Measurements from ENCODE around the gene RUNX1.

DNA sequence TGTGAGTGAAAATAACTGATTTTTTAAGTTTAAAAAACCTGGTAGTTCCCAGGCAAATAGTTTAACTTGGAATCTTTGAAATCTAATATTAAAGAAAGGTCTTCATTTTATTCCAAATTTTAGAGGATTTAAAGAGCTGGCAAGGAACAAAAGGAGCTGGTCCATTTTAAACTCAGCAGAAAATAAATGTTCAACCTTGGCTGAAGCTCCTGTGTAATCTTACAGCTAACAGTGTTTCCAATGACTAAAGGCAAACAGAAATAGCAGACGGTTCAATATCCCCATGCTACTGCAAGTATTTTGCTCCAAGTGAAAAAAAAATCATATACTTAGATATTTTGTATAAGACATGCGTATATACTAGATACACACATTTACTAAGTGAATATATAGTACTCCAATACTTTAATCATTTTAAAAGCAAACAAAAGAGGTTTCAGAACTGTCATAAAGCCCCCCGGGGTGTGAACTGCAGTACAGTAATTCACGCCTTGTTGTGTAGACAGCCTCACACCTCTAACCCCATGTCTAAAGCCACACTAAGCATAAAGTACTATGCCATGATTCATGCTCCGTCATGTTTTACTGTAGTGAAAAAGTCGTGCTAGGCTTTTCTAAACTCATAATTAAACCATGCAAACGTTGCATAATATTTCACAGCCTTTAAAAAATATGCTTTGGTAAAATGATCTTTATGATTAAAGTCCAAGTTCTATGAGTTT, 248.1 kb downstream of the RUNX1 start:
- TF ChIP-seq, protein P1, sequence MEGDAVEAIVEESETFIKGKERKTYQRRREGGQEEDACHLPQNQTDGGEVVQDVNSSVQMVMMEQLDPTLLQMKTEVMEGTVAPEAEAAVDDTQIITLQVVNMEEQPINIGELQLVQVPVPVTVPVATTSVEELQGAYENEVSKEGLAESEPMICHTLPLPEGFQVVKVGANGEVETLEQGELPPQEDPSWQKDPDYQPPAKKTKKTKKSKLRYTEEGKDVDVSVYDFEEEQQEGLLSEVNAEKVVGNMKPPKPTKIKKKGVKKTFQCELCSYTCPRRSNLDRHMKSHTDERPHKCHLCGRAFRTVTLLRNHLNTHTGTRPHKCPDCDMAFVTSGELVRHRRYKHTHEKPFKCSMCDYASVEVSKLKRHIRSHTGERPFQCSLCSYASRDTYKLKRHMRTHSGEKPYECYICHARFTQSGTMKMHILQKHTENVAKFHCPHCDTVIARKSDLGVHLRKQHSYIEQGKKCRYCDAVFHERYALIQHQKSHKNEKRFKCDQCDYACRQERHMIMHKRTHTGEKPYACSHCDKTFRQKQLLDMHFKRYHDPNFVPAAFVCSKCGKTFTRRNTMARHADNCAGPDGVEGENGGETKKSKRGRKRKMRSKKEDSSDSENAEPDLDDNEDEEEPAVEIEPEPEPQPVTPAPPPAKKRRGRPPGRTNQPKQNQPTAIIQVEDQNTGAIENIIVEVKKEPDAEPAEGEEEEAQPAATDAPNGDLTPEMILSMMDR (IDR thresholded peaks at IDR 0.05; ENCODE audit: extremely low read depth in 1 of 2, insufficient read depth in 1 of 2, low read depth in 1 of 2, low read length in 2 of 2) = no peak
- no peak for TF ChIP-seq POLR2A (IDR thresholded peaks at IDR 0.05; ENCODE audit: low read depth, low read length)
- TF ChIP-seq POLR2AphosphoS5 (IDR thresholded peaks at IDR 0.05; ENCODE audit: insufficient read depth, low read depth, low read length) = no peak
- no peak for TF ChIP-seq EZH2 (IDR thresholded peaks at IDR 0.05; ENCODE audit: borderline replicate concordance, low read depth, low read length, severe bottlenecking)
- TF ChIP-seq, protein P2, sequence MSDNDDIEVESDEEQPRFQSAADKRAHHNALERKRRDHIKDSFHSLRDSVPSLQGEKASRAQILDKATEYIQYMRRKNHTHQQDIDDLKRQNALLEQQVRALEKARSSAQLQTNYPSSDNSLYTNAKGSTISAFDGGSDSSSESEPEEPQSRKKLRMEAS (IDR thresholded peaks at IDR 0.05; ENCODE audit: insufficient read depth, insufficient read length) = no peak
- TF ChIP-seq FOS (IDR thresholded peaks at IDR 0.05; ENCODE audit: borderline replicate concordance, insufficient read depth, low read length) = no peak

Data from endothelial cell of umbilical vein (primary cell).